ENCODE measurements around the gene MYBPC2.
"Not testable (repeated sequence)": the region's sequence is repeated elsewhere in the genome, so short reads cannot be mapped to it uniquely, and the experiment has no call there.

MYBPC2 gene

GRCh38 chr19:50459638-50460037 is 26.9 kb downstream of the MYBPC2 start:
- no peak for DNase-seq (ENCODE audit: low spot score)

GRCh38 chr19:50460161-50460765 is 27.6 kb downstream of the MYBPC2 start:
- DNase-seq (ENCODE audit: low spot score): peak; percentile 95

- peak; percentile 90 for DNase-seq (ENCODE audit: low spot score)
These were observed 28.6 kb downstream of the MYBPC2 start for GRCh38 chr19:50461066-50461875.

- DNase-seq (ENCODE audit: low spot score): no peak
These were observed 30.3 kb downstream of the MYBPC2 start for GRCh38 chr19:50462970-50463369.

GRCh38 chr19:50464348-50464747 is 31.7 kb downstream of the MYBPC2 start:
- DNase-seq (ENCODE audit: low spot score): no peak

- no peak for DNase-seq (ENCODE audit: low spot score)
These were observed 32.3 kb downstream of the MYBPC2 start for GRCh38 chr19:50465000-50465399.

- DNase-seq (ENCODE audit: low spot score): no peak
These were observed 33.5 kb downstream of the MYBPC2 start for GRCh38 chr19:50465986-50466705.

GRCh38 chr19:50466706-50467039 is 34.0 kb downstream of the MYBPC2 start:
- DNase-seq (ENCODE audit: low spot score): no peak

- DNase-seq (ENCODE audit: low spot score): no peak
These were observed 34.9 kb downstream of the MYBPC2 start for GRCh38 chr19:50467566-50467965.

GRCh38 chr19:50468818-50469217 is 36.1 kb downstream of the MYBPC2 start:
- no peak for DNase-seq (ENCODE audit: low spot score)

GRCh38 chr19:50473336-50473735 is 40.6 kb downstream of the MYBPC2 start:
- not testable (repeated sequence) for DNase-seq (ENCODE audit: low spot score)

- DNase-seq (ENCODE audit: low spot score): no peak
These were observed 42.4 kb downstream of the MYBPC2 start for GRCh38 chr19:50475101-50475568.

GRCh38 chr19:50475736-50476223 is 43.1 kb downstream of the MYBPC2 start:
- DNase-seq (ENCODE audit: low spot score): no peak

- DNase-seq (ENCODE audit: low spot score): peak; percentile 97
These were observed 43.7 kb downstream of the MYBPC2 start, which contains the start of the genes EMC10 and GARIN5A for GRCh38 chr19:50476224-50476906. Gene EMC10, plus strand, starts transcription at chr19:50476507. Its CDS starts 38 bp downstream, at chr19:50476545. Gene GARIN5A, minus strand, starts transcription at chr19:50476848. Its CDS starts 460 bp downstream, at chr19:50476388.

GRCh38 chr19:50476907-50477238 is 44.2 kb downstream of the MYBPC2 start:
- no peak for DNase-seq (ENCODE audit: low spot score)

GRCh38 chr19:50477751-50478515 is 45.2 kb downstream of the MYBPC2 start:
- DNase-seq (ENCODE audit: low spot score): no peak

- DNase-seq (ENCODE audit: low spot score): peak; percentile 41
These were observed 46.4 kb downstream of the MYBPC2 start for GRCh38 chr19:50478901-50479715.

GRCh38 chr19:50479761-50480251 is 47.1 kb downstream of the MYBPC2 start:
- no peak for DNase-seq (ENCODE audit: low spot score)

GRCh38 chr19:50480281-50481111 is 47.8 kb downstream of the MYBPC2 start:
- DNase-seq (ENCODE audit: low spot score): no peak
